Fibroblast of gingiva (primary cell): ENCODE results near the gene EPHB1.

Source experiments
- DNase-seq: peaks from one replicate; pipeline ENCODE4 v3.0.0-alpha.2; 2011; ENCODE audit warnings: low read depth

EPHB1 gene

GRCh38 chr3:135161425-135161824 is 366.4 kb downstream of the EPHB1 start:
- no peak for DNase-seq

GRCh38 chr3:135163701-135164100 is 368.6 kb downstream of the EPHB1 start:
- DNase-seq: no peak

GRCh38 chr3:135165260-135165659 is 370.2 kb downstream of the EPHB1 start:
- DNase-seq: no peak

GRCh38 chr3:135166266-135166825 is 371.3 kb downstream of the EPHB1 start:
- no peak for DNase-seq

GRCh38 chr3:135168822-135169221 is 373.8 kb downstream of the EPHB1 start:
- no peak for DNase-seq

GRCh38 chr3:135169651-135170050 is 374.6 kb downstream of the EPHB1 start:
- no peak for DNase-seq

GRCh38 chr3:135170732-135171131 is 375.7 kb downstream of the EPHB1 start:
- DNase-seq: no peak

GRCh38 chr3:135172191-135172869 is 377.3 kb downstream of the EPHB1 start:
- DNase-seq: no peak

- no peak for DNase-seq
Observed at GRCh38 chr3:135175728-135176277, 380.7 kb downstream of the EPHB1 start.

GRCh38 chr3:135176881-135177280 is 381.8 kb downstream of the EPHB1 start:
- DNase-seq: no peak

- DNase-seq: no peak
Observed at GRCh38 chr3:135178566-135178965, 383.5 kb downstream of the EPHB1 start.

GRCh38 chr3:135181408-135181807 is 386.3 kb downstream of the EPHB1 start:
- DNase-seq: no peak

GRCh38 chr3:135182364-135182998 is 387.4 kb downstream of the EPHB1 start:
- DNase-seq: no peak

- no peak for DNase-seq
Observed at GRCh38 chr3:135190658-135191057, 395.6 kb downstream of the EPHB1 start.

GRCh38 chr3:135191708-135192107 is 396.6 kb downstream of the EPHB1 start:
- no peak for DNase-seq

- DNase-seq: no peak
Observed at GRCh38 chr3:135192929-135193328, 397.9 kb downstream of the EPHB1 start.

GRCh38 chr3:135197246-135197645 is 402.2 kb downstream of the EPHB1 start:
- DNase-seq: no peak

GRCh38 chr3:135197856-135198255 is 402.8 kb downstream of the EPHB1 start:
- DNase-seq: no peak

- DNase-seq: no peak
Observed at GRCh38 chr3:135199137-135199536, 404.1 kb downstream of the EPHB1 start.

GRCh38 chr3:135203026-135203425 is 408.0 kb downstream of the EPHB1 start:
- no peak for DNase-seq

GRCh38 chr3:135213213-135213612 is 418.2 kb downstream of the EPHB1 start:
- no peak for DNase-seq

GRCh38 chr3:135213822-135214221 is 418.8 kb downstream of the EPHB1 start:
- DNase-seq: no peak

- no peak for DNase-seq
Observed at GRCh38 chr3:135214400-135214799, 419.3 kb downstream of the EPHB1 start.
